ENCODE measurements around the gene CCDC91.

The CCDC91 gene

DNA sequence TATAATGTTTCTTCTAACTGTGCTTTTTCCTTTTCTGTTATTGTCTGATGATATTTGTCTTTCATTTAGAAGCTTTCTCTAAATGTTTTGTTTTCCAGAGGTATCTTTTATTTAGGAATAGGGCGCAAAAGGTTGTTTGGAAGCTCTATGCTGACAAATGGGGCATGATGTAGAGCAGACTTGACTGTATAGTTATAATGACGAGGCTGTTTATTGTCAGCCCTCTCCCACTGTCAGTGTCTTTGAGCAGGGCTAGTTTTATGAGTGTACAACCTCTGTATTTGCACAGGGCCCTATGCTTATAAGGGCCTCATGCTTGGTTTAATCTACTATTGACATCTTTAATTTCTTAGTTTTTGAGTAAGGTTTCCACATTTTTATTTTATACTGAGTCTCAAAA lies 158.9 kb downstream of the CCDC91 start:
- Histone ChIP-seq H3K4me1 (ENCODE audit: control insufficient read depth, insufficient read depth, low read length) (no peaks in the 10 kb centered on the region), H3K4me3 (ENCODE audit: low read depth, low read length) (no peak overlapping the region), H3K27ac (ENCODE audit: extremely low read depth, low read depth, low read length) (no peak overlapping the region), H3K9me3 (ENCODE audit: control insufficient read depth, insufficient read depth, low read depth, low read length) (no peaks in the 10 kb centered on the region), H3K36me3 (ENCODE audit: control insufficient read depth in 2 of 2, insufficient read depth in 1 of 2, low read length in 2 of 2) (no peaks in the 10 kb centered on the region)
- no peak for TF ChIP-seq ZNF121 (tag by site-specific recombination; IDR thresholded peaks at IDR 0.05)
- no peak for TF ChIP-seq GLIS1 (tag by site-specific recombination; IDR thresholded peaks at IDR 0.05)
- no peak for TF ChIP-seq ZNF473 (tag by site-specific recombination; IDR thresholded peaks at IDR 0.05)
- no peak for TF ChIP-seq HOXD13 (CRISPR knock-in tag; IDR thresholded peaks at IDR 0.05; ENCODE audit: borderline replicate concordance)
- TF ChIP-seq, protein P1, sequence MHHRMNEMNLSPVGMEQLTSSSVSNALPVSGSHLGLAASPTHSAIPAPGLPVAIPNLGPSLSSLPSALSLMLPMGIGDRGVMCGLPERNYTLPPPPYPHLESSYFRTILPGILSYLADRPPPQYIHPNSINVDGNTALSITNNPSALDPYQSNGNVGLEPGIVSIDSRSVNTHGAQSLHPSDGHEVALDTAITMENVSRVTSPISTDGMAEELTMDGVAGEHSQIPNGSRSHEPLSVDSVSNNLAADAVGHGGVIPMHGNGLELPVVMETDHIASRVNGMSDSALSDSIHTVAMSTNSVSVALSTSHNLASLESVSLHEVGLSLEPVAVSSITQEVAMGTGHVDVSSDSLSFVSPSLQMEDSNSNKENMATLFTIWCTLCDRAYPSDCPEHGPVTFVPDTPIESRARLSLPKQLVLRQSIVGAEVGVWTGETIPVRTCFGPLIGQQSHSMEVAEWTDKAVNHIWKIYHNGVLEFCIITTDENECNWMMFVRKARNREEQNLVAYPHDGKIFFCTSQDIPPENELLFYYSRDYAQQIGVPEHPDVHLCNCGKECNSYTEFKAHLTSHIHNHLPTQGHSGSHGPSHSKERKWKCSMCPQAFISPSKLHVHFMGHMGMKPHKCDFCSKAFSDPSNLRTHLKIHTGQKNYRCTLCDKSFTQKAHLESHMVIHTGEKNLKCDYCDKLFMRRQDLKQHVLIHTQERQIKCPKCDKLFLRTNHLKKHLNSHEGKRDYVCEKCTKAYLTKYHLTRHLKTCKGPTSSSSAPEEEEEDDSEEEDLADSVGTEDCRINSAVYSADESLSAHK (tag by site-specific recombination; IDR thresholded peaks at IDR 0.05), result no peak
- TF ChIP-seq, protein P2, sequence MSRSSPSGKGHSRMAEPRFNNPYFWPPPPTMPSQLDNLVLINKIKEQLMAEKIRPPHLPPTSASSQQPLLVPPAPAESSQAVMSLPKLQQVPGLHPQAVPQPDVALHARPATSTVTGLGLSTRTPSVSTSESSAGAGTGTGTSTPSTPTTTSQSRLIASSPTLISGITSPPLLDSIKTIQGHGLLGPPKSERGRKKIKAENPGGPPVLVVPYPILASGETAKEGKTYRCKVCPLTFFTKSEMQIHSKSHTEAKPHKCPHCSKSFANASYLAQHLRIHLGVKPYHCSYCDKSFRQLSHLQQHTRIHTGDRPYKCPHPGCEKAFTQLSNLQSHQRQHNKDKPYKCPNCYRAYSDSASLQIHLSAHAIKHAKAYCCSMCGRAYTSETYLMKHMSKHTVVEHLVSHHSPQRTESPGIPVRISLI (tag by site-specific recombination; IDR thresholded peaks at IDR 0.05), result no peak
- TF ChIP-seq ZNF10 (tag by site-specific recombination; IDR thresholded peaks at IDR 0.05), result no peak
- TF ChIP-seq PBX3 (CRISPR knock-in tag; IDR thresholded peaks at IDR 0.05), result no peak
- TF ChIP-seq ZNF76 (tag by site-specific recombination; IDR thresholded peaks at IDR 0.05; ENCODE audit: borderline replicate concordance, low read depth), result no peak
- TF ChIP-seq, protein P3, sequence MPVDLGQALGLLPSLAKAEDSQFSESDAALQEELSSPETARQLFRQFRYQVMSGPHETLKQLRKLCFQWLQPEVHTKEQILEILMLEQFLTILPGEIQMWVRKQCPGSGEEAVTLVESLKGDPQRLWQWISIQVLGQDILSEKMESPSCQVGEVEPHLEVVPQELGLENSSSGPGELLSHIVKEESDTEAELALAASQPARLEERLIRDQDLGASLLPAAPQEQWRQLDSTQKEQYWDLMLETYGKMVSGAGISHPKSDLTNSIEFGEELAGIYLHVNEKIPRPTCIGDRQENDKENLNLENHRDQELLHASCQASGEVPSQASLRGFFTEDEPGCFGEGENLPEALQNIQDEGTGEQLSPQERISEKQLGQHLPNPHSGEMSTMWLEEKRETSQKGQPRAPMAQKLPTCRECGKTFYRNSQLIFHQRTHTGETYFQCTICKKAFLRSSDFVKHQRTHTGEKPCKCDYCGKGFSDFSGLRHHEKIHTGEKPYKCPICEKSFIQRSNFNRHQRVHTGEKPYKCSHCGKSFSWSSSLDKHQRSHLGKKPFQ (tag by site-specific recombination; IDR thresholded peaks at IDR 0.05), result no peak
- TF ChIP-seq ZBTB17 (tag by site-specific recombination; IDR thresholded peaks at IDR 0.05), result no peak
- no peak for TF ChIP-seq ZIC2 (tag by site-specific recombination; IDR thresholded peaks at IDR 0.05)
- TF ChIP-seq ZNF426 (tag by site-specific recombination; IDR thresholded peaks at IDR 0.05), result no peak
- no peak for TF ChIP-seq ZNF184 (tag by site-specific recombination; IDR thresholded peaks at IDR 0.05)
- TF ChIP-seq ZNF16 (tag by site-specific recombination; IDR thresholded peaks at IDR 0.05; ENCODE audit: low read depth), result no peak
- CTCF ChIA-PET, result interaction anchor here (0.7 kb wide), 1 partner anchor 10 kb away, joined by 3 read pairs; no protein-coding TSS in a partner anchor
- POLR2A ChIA-PET, result no interaction called here

- Histone ChIP-seq H3K36me3 (ENCODE audit: control insufficient read depth in 2 of 2, insufficient read depth in 1 of 2, low read length in 2 of 2) (no peaks in the 10 kb centered on the region), H3K4me3 (ENCODE audit: low read depth, low read length) (no peak overlapping the region), H3K27ac (ENCODE audit: extremely low read depth, low read depth, low read length) (no peak overlapping the region), H3K4me1 (ENCODE audit: control insufficient read depth, insufficient read depth, low read length) (no peaks in the 10 kb centered on the region), H3K9me3 (ENCODE audit: control insufficient read depth, insufficient read depth, low read depth, low read length) (no peaks in the 10 kb centered on the region)
- ChIA-PET POLR2A (no interaction called here), CTCF (no interaction called here)
- TF ChIP-seq ZNF146 (tag by site-specific recombination; IDR thresholded peaks at IDR 0.05), result no peak
- TF ChIP-seq, protein P4, sequence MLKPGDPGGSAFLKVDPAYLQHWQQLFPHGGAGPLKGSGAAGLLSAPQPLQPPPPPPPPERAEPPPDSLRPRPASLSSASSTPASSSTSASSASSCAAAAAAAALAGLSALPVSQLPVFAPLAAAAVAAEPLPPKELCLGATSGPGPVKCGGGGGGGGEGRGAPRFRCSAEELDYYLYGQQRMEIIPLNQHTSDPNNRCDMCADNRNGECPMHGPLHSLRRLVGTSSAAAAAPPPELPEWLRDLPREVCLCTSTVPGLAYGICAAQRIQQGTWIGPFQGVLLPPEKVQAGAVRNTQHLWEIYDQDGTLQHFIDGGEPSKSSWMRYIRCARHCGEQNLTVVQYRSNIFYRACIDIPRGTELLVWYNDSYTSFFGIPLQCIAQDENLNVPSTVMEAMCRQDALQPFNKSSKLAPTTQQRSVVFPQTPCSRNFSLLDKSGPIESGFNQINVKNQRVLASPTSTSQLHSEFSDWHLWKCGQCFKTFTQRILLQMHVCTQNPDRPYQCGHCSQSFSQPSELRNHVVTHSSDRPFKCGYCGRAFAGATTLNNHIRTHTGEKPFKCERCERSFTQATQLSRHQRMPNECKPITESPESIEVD (tag by site-specific recombination; IDR thresholded peaks at IDR 0.05), result no peak
- TF ChIP-seq ZBTB7A (tag by site-specific recombination; IDR thresholded peaks at IDR 0.05; ENCODE audit: low read depth), result no peak
- no peak for TF ChIP-seq ZBTB21 (tag by site-specific recombination; IDR thresholded peaks at IDR 0.05)
- no peak for TF ChIP-seq ZBTB11 (tag by site-specific recombination; conservative IDR thresholded peaks at IDR 0.05; ENCODE audit: low read depth)
- TF ChIP-seq ZBTB44 (tag by site-specific recombination; IDR thresholded peaks at IDR 0.05), result no peak
- no peak for TF ChIP-seq ZNF112 (tag by site-specific recombination; IDR thresholded peaks at IDR 0.05)
- no peak for TF ChIP-seq ZNF202 (tag by site-specific recombination; IDR thresholded peaks at IDR 0.05; ENCODE audit: borderline replicate concordance)
These were observed 160.2 kb downstream of the CCDC91 start for GRCh38 chr12:28350502-28350901.

All from HEK293 (cell line).